Stimulated activated CD4-positive, alpha-beta T cell treated with anti-CD3 and anti-CD28 coated beads, Interleukin-12 subunit alpha, Interleukin-12 subunit beta, amount 100 ng/mL, for 4 hours (primary cell): ENCODE results near the gene STAU1.
"Not testable (repeated sequence)": the region's sequence is repeated elsewhere in the genome, so short reads cannot be mapped to it uniquely, and the experiment has no call there.

Experiments used
- DNase-seq: peaks from one replicate; pipeline ENCODE4 v3.0.0-alpha.2; 2020

Gene STAU1

GRCh38 chr20:49187851-49188641 is at the start of gene STAU1:
TSS of gene STAU1 (minus strand) at chr20:49188334. CDS start at chr20:49166201, 22,133 bp downstream.
- peak; percentile 91 for DNase-seq

- DNase-seq, result no peak
These were observed 49.4 kb upstream of the STAU1 start for GRCh38 chr20:49237531-49237930.

GRCh38 chr20:49236301-49236700 is 48.2 kb upstream of the STAU1 start:
- no peak for DNase-seq

GRCh38 chr20:49234831-49235230 is 46.7 kb upstream of the STAU1 start:
- DNase-seq, result no peak

- no peak for DNase-seq
These were observed 45.1 kb upstream of the STAU1 start for GRCh38 chr20:49233226-49233625.

GRCh38 chr20:49231471-49231870 is 43.3 kb upstream of the STAU1 start:
- DNase-seq, result no peak

- no peak for DNase-seq
These were observed 42.5 kb upstream of the STAU1 start for GRCh38 chr20:49230561-49231133.

GRCh38 chr20:49230021-49230420 is 41.9 kb upstream of the STAU1 start:
- no peak for DNase-seq

GRCh38 chr20:49229381-49229780 is 41.2 kb upstream of the STAU1 start:
- DNase-seq, result no peak

GRCh38 chr20:49228676-49229075 is 40.5 kb upstream of the STAU1 start:
- no peak for DNase-seq

- no peak for DNase-seq
These were observed 37.8 kb upstream of the STAU1 start for GRCh38 chr20:49225896-49226295.

- DNase-seq, result no peak
These were observed 32.0 kb upstream of the STAU1 start for GRCh38 chr20:49219924-49220831.

GRCh38 chr20:49219091-49219923 is 31.2 kb upstream of the STAU1 start, which contains the start of gene DDX27:
TSS of gene DDX27 (plus strand) at chr20:49219416. CDS start at chr20:49219449, 33 bp downstream.
- DNase-seq, result peak; percentile 91

GRCh38 chr20:49218739-49219090 is 30.6 kb upstream of the STAU1 start:
- not testable (repeated sequence) for DNase-seq

- DNase-seq, result peak; percentile 98
These were observed 29.0 kb upstream of the STAU1 start for GRCh38 chr20:49216991-49217578.

- DNase-seq, result no peak
These were observed 27.1 kb upstream of the STAU1 start for GRCh38 chr20:49215232-49215631.

- DNase-seq, result no peak
These were observed 26.4 kb upstream of the STAU1 start for GRCh38 chr20:49214571-49214970.

- no peak for DNase-seq
These were observed 22.6 kb upstream of the STAU1 start for GRCh38 chr20:49210757-49211110.

GRCh38 chr20:49210101-49210756 is 22.1 kb upstream of the STAU1 start:
- DNase-seq, result no peak

- DNase-seq, result no peak
These were observed 18.9 kb upstream of the STAU1 start for GRCh38 chr20:49207076-49207475.

- DNase-seq, result no peak
These were observed 15.6 kb upstream of the STAU1 start for GRCh38 chr20:49203746-49204145.

GRCh38 chr20:49203011-49203410 is 14.9 kb upstream of the STAU1 start:
- no peak for DNase-seq
